KMS-11 (cell line): ENCODE measurements around the gene PSMB7.

Source experiments
- H2AFZ ChIP-seq: fragments of 200-600 bp; sonication (generic); 2 replicates; pipeline ENCODE4 v1.6.1; 2016; ENCODE audit warnings: antibody characterized with exemption, mixed run types, low read depth
- H3K27ac ChIP-seq: fragments of 200-600 bp; sonication (generic); 2 replicates; pipeline ENCODE4 v1.6.1; 2016; ENCODE audit warnings: mild to moderate bottlenecking, mixed run types
- H3K27me3 ChIP-seq: fragments of 200-600 bp; sonication (generic); 2 replicates; pipeline ENCODE4 v1.6.1; 2017; ENCODE audit warnings: mild to moderate bottlenecking, low read depth, mixed run types, moderate library complexity; ENCODE audit not compliant: insufficient read depth
- H3K36me3 ChIP-seq: fragments of 200-600 bp; sonication (generic); 2 replicates; pipeline ENCODE4 v1.6.1; 2017; ENCODE audit warnings: mild to moderate bottlenecking, mixed run types; ENCODE audit not compliant: insufficient read depth
- H3K4me1 ChIP-seq: fragments of 200-600 bp; sonication (generic); 2 replicates; pipeline ENCODE4 v1.6.1; 2016; ENCODE audit warnings: mild to moderate bottlenecking, low read depth, mixed run types; ENCODE audit not compliant: poor library complexity, severe bottlenecking
- H3K4me2 ChIP-seq: fragments of 200-600 bp; sonication (generic); 2 replicates; pipeline ENCODE4 v1.7.0; 2016; ENCODE audit warnings: mild to moderate bottlenecking, mixed run types
- H3K4me3 ChIP-seq: fragments of 200-600 bp; sonication (generic); IDR thresholded peaks from 2 replicates; pipeline ENCODE4 v1.6.1; 2017; ENCODE audit warnings: low read depth, low read length, mixed read lengths; ENCODE audit not compliant: insufficient read depth
- H3K79me2 ChIP-seq: fragments of 200-600 bp; sonication (generic); 2 replicates; pipeline ENCODE4 v1.6.1; 2016; ENCODE audit warnings: low read depth, mixed run types; ENCODE audit not compliant: insufficient read depth
- H3K9ac ChIP-seq: fragments of 200-600 bp; sonication (generic); 2 replicates; pipeline ENCODE4 v1.6.1; 2016; ENCODE audit warnings: mild to moderate bottlenecking, mixed run types
- H4K20me1 ChIP-seq: fragments of 200-600 bp; sonication (generic); 2 replicates; pipeline ENCODE4 v1.6.1; 2016; ENCODE audit warnings: mild to moderate bottlenecking, mixed run types; ENCODE audit not compliant: insufficient read depth
- CTCF ChIP-seq: fragments of 200-600 bp; sonication (generic); conservative IDR thresholded peaks from 2 replicates; pipeline ENCODE4 v1.6.1; 2017; ENCODE audit warnings: low read depth, mild to moderate bottlenecking, antibody characterized with exemption, low read length, moderate library complexity, mixed read lengths

Gene PSMB7

GRCh38 chr9:124388275-124389048 is 26.8 kb downstream of the PSMB7 start:
- peaks cover 13% of the 10 kb centered on the region; the same call in 1 of the 2 replicates for H4K20me1 ChIP-seq
- TF ChIP-seq CTCF: no peak
- peaks cover 21% of the 10 kb centered on the region for H3K4me1 ChIP-seq

GRCh38 chr9:124386201-124386600 is 29.0 kb downstream of the PSMB7 start:
- TF ChIP-seq CTCF: no peak
- H3K4me3 ChIP-seq: no peak overlapping the region

More at GRCh38 chr9:124388275-124389048, 26.8 kb downstream of the PSMB7 start:
- peaks cover 82% of the 10 kb centered on the region for H3K79me2 ChIP-seq
- H2AFZ ChIP-seq: no peak overlapping the region
- H3K4me3 ChIP-seq: no peak overlapping the region
- no peaks in the 10 kb centered on the region; the same call in 1 of the 2 replicates for H3K36me3 ChIP-seq
- H3K27me3 ChIP-seq: no peaks in the 10 kb centered on the region
- H3K9ac ChIP-seq: no peak overlapping the region
- H3K27ac ChIP-seq: no peak overlapping the region
- no peak overlapping the region for H3K4me2 ChIP-seq

GRCh38 chr9:124385623-124386022 is 29.6 kb downstream of the PSMB7 start:
- no peak overlapping the region for H3K4me2 ChIP-seq
- TF ChIP-seq CTCF: no peak
- no peak overlapping the region for H3K4me3 ChIP-seq
- H3K4me1 ChIP-seq: peaks cover 21% of the 10 kb centered on the region
- no peaks in the 10 kb centered on the region for H3K36me3 ChIP-seq
- H3K9ac ChIP-seq: no peak overlapping the region
- H2AFZ ChIP-seq: no peak overlapping the region
- no peaks in the 10 kb centered on the region for H3K27me3 ChIP-seq
- H3K79me2 ChIP-seq: peaks cover 57% of the 10 kb centered on the region
- H3K27ac ChIP-seq: no peak overlapping the region
- peaks cover 13% of the 10 kb centered on the region; the same call in 1 of the 2 replicates for H4K20me1 ChIP-seq

More at GRCh38 chr9:124386201-124386600, 29.0 kb downstream of the PSMB7 start:
- Histone ChIP-seq H2AFZ (no peak overlapping the region), H3K27me3 (no peaks in the 10 kb centered on the region), H3K9ac (no peak overlapping the region), H3K4me1 (peaks cover 21% of the 10 kb centered on the region), H3K27ac (no peak overlapping the region), H3K4me2 (no peak overlapping the region), H3K36me3 (no peaks in the 10 kb centered on the region), H4K20me1 (peaks cover 13% of the 10 kb centered on the region; the same call in 1 of the 2 replicates), H3K79me2 (peaks cover 62% of the 10 kb centered on the region)

GRCh38 chr9:124384846-124385245 is 30.4 kb downstream of the PSMB7 start:
- Histone ChIP-seq H4K20me1 (peaks cover 13% of the 10 kb centered on the region; the same call in 1 of the 2 replicates), H3K9ac (no peak overlapping the region), H2AFZ (no peak overlapping the region), H3K79me2 (peaks cover 49% of the 10 kb centered on the region), H3K27ac (no peak overlapping the region), H3K36me3 (no peaks in the 10 kb centered on the region), H3K4me1 (peaks cover 20% of the 10 kb centered on the region), H3K4me2 (no peak overlapping the region), H3K27me3 (no peaks in the 10 kb centered on the region), H3K4me3 (no peak overlapping the region)
- TF ChIP-seq CTCF: no peak
